ENCODE measurements around the gene NXPE4.

NXPE4 gene

GRCh38 chr11:114562166-114562916 is 33.2 kb downstream of the NXPE4 start:
- no peak for DNase-seq (ENCODE audit: low read depth in 2 of 2)

GRCh38 chr11:114559425-114560310 is 35.9 kb downstream of the NXPE4 start, which contains the start of gene NXPE1:
NXPE1 (minus strand) TSS chr11:114559881; CDS start chr11:114551201, 8,680 bp downstream.
- no peak for DNase-seq (ENCODE audit: low read depth in 2 of 2)

GRCh38 chr11:114556135-114556534 is 39.5 kb downstream of the NXPE4 start:
- DNase-seq (ENCODE audit: low read depth in 2 of 2): no peak

- no peak for DNase-seq (ENCODE audit: low read depth in 2 of 2)
Measured at GRCh38 chr11:114553642-114554041, 41.9 kb downstream of the NXPE4 start.

GRCh38 chr11:114551060-114551459 is 44.5 kb downstream of the NXPE4 start:
- no peak for DNase-seq (ENCODE audit: low read depth in 2 of 2)

GRCh38 chr11:114525682-114526081 is 69.9 kb downstream of the NXPE4 start:
- no peak for DNase-seq (ENCODE audit: low read depth in 2 of 2)

- DNase-seq (ENCODE audit: low read depth in 2 of 2): no peak
Measured at GRCh38 chr11:114524122-114524521, 71.5 kb downstream of the NXPE4 start.

GRCh38 chr11:114522818-114523217 is 72.8 kb downstream of the NXPE4 start:
- no peak for DNase-seq (ENCODE audit: low read depth in 2 of 2)

Measured in stimulated activated CD8-positive, alpha-beta memory T cell treated with anti-CD3 and anti-CD28 coated beads, Interleukin-15, amount 100 ng/mL, for 4 hours (primary cell).